ENCODE data around the gene HEATR5B. TPM values are rescaled to one million over a fixed set of nuclear protein-coding genes. Genes with fewer than 3 reads are reported as not detected.
"Not testable (repeated sequence)": the region's sequence is repeated elsewhere in the genome, so short reads cannot be mapped to it uniquely, and the experiment has no call there.

HEATR5B gene
- polyA plus RNA-seq, 1 experiment: 17.8 TPM

GRCh38 chr2:36951027-36951518 is 133.1 kb downstream of the HEATR5B start:
- no peaks in the 10 kb centered on the region for H3K27me3 ChIP-seq (ENCODE audit: control insufficient read depth, insufficient read depth, low read length)
- no peak for TF ChIP-seq CTCF (IDR thresholded peaks at IDR 0.05; ENCODE audit: low read depth, low read length)
- H3K27ac ChIP-seq (ENCODE audit: low read depth, low read length): no peak overlapping the region
- H3K4me3 ChIP-seq (ENCODE audit: low read depth, low read length): no peak overlapping the region
- no peaks in the 10 kb centered on the region for H3K9me3 ChIP-seq (ENCODE audit: control insufficient read depth, insufficient read depth, low read length)
- DNase-seq (ENCODE audit: low read depth, low spot score): no peak
- POLR2A ChIA-PET: interaction anchor here (1.2 kb wide), 1 partner anchor 16 kb away, joined by 5 read pairs; the partner anchor contains the start of gene STRN
- CTCF ChIA-PET: interaction anchor here (0.6 to 1.7 kb wide), 3 partner anchors 28 to 166 kb away, joined by 3 to 7 read pairs (median 3); no protein-coding TSS in a partner anchor

- Histone ChIP-seq H3K4me3 (ENCODE audit: low read depth, low read length) (no peak overlapping the region), H3K9me3 (ENCODE audit: control insufficient read depth, insufficient read depth, low read length) (no peaks in the 10 kb centered on the region), H3K27me3 (ENCODE audit: control insufficient read depth, insufficient read depth, low read length) (no peaks in the 10 kb centered on the region), H3K27ac (ENCODE audit: low read depth, low read length) (no peak overlapping the region)
- ChIA-PET CTCF (interaction anchor here (1.7 kb wide), 1 partner anchor 32 kb away, joined by 7 read pairs; no protein-coding TSS in a partner anchor), POLR2A (interaction anchor here (0.6 kb wide), 1 partner anchor 17 kb away, joined by 3 read pairs; the partner anchor contains the start of gene STRN)
- TF ChIP-seq CTCF (IDR thresholded peaks at IDR 0.05; ENCODE audit: low read depth, low read length): no peak
- DNase-seq (ENCODE audit: low read depth, low spot score): no peak
Observed at GRCh38 chr2:36949845-36950244, 134.3 kb downstream of the HEATR5B start.

GRCh38 chr2:36945240-36945639 is 138.9 kb downstream of the HEATR5B start:
- H3K4me3 ChIP-seq (ENCODE audit: low read depth, low read length); CTCF ChIA-PET; H3K27ac ChIP-seq (ENCODE audit: low read depth, low read length); H3K27me3 ChIP-seq (ENCODE audit: control insufficient read depth, insufficient read depth, low read length); H3K9me3 ChIP-seq (ENCODE audit: control insufficient read depth, insufficient read depth, low read length); POLR2A ChIA-PET; DNase-seq (ENCODE audit: low read depth, low spot score): not testable (repeated sequence)

- H3K9me3 ChIP-seq (ENCODE audit: control insufficient read depth, insufficient read depth, low read length): no peaks in the 10 kb centered on the region
- no peak for TF ChIP-seq CTCF (IDR thresholded peaks at IDR 0.05; ENCODE audit: low read depth, low read length)
- CTCF ChIA-PET: interaction anchor here (1.0 kb wide), 1 partner anchor 157 kb away, joined by 3 read pairs; no protein-coding TSS in a partner anchor
- POLR2A ChIA-PET: no interaction called here
- no peak overlapping the region for H3K27ac ChIP-seq (ENCODE audit: low read depth, low read length)
- H3K4me3 ChIP-seq (ENCODE audit: low read depth, low read length): no peak overlapping the region
- no peak for DNase-seq (ENCODE audit: low read depth, low spot score)
- H3K27me3 ChIP-seq (ENCODE audit: control insufficient read depth, insufficient read depth, low read length): no peaks in the 10 kb centered on the region
Observed at GRCh38 chr2:36941867-36942266, 142.3 kb downstream of the HEATR5B start.

GRCh38 chr2:36936526-36936925 is 147.6 kb downstream of the HEATR5B start:
- POLR2A ChIA-PET: not testable (repeated sequence)

GRCh38 chr2:36931688-36932087 is 152.5 kb downstream of the HEATR5B start:
- H3K27me3 ChIP-seq (ENCODE audit: control insufficient read depth, insufficient read depth, low read length); H3K27ac ChIP-seq (ENCODE audit: low read depth, low read length); H3K4me3 ChIP-seq (ENCODE audit: low read depth, low read length); H3K9me3 ChIP-seq (ENCODE audit: control insufficient read depth, insufficient read depth, low read length); POLR2A ChIA-PET; DNase-seq (ENCODE audit: low read depth, low spot score): not testable (repeated sequence)
- CTCF ChIA-PET: interaction anchor here (2.2 kb wide), 1 partner anchor 13 kb away, joined by 10 read pairs; no protein-coding TSS in a partner anchor

More at GRCh38 chr2:36936526-36936925, 147.6 kb downstream of the HEATR5B start:
- H3K9me3 ChIP-seq (ENCODE audit: control insufficient read depth, insufficient read depth, low read length); H3K27me3 ChIP-seq (ENCODE audit: control insufficient read depth, insufficient read depth, low read length); H3K27ac ChIP-seq (ENCODE audit: low read depth, low read length); DNase-seq (ENCODE audit: low read depth, low spot score); H3K4me3 ChIP-seq (ENCODE audit: low read depth, low read length): not testable (repeated sequence)
- CTCF ChIA-PET: interaction anchor here (0.7 kb wide), 1 partner anchor 16 kb away, joined by 4 read pairs; no protein-coding TSS in a partner anchor

Other genes starting within 250 kb of the HEATR5B start
- 15.5 and 20.0 TPM in 2 replicates for gene STRN, start 117.8 kb downstream of the HEATR5B start, polyA plus RNA-seq (2011; rRNA removed)
- gene GPATCH11, start 146 bp upstream of the HEATR5B start, polyA plus RNA-seq (2011; rRNA removed): 4.7 and 7.2 TPM in 2 replicates
- gene EIF2AK2, start 72.6 kb upstream of the HEATR5B start, polyA plus RNA-seq (2011; rRNA removed): 24.2 and 36.5 TPM in 2 replicates
- gene SULT6B1, start 104.3 kb upstream of the HEATR5B start, polyA plus RNA-seq (2011; rRNA removed): not detected in 2 replicates
- gene CEBPZOS, start 112.1 kb upstream of the HEATR5B start, polyA plus RNA-seq (2011; rRNA removed): 42.1 and 50.5 TPM in 2 replicates
- gene CEBPZ, start 147.2 kb upstream of the HEATR5B start, polyA plus RNA-seq (2011; rRNA removed): 14.1 and 21.1 TPM in 2 replicates
- 17.1 and 23.3 TPM in 2 replicates for gene NDUFAF7, start 147.3 kb upstream of the HEATR5B start, polyA plus RNA-seq (2011; rRNA removed)
- gene PRKD3, start 240.5 kb upstream of the HEATR5B start, polyA plus RNA-seq (2011; rRNA removed): 37.2 and 49.5 TPM in 2 replicates

All from AG04450 (cell line).